ENCODE data around the gene TMEM131.

GRCh38 chr2:97974471-97974870 lies 21.3 kb downstream of the TMEM131 start:
- TF ChIP-seq, protein P1, sequence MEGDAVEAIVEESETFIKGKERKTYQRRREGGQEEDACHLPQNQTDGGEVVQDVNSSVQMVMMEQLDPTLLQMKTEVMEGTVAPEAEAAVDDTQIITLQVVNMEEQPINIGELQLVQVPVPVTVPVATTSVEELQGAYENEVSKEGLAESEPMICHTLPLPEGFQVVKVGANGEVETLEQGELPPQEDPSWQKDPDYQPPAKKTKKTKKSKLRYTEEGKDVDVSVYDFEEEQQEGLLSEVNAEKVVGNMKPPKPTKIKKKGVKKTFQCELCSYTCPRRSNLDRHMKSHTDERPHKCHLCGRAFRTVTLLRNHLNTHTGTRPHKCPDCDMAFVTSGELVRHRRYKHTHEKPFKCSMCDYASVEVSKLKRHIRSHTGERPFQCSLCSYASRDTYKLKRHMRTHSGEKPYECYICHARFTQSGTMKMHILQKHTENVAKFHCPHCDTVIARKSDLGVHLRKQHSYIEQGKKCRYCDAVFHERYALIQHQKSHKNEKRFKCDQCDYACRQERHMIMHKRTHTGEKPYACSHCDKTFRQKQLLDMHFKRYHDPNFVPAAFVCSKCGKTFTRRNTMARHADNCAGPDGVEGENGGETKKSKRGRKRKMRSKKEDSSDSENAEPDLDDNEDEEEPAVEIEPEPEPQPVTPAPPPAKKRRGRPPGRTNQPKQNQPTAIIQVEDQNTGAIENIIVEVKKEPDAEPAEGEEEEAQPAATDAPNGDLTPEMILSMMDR (IDR thresholded peaks at IDR 0.05; ENCODE audit: low read depth, low read length), result no peak
- TF ChIP-seq POLR2A (IDR thresholded peaks at IDR 0.05; ENCODE audit: extremely low read depth, insufficient read length), result no peak

All from NB4 (cell line).